CD8-positive, alpha-beta memory T cell (primary cell): Measurements from ENCODE around the gene VPREB3. TPM values are rescaled to one million over a fixed set of nuclear protein-coding genes. Genes with fewer than 3 reads are reported as not detected.
"Not testable (repeated sequence)": the region's sequence is repeated elsewhere in the genome, so short reads cannot be mapped to it uniquely, and the experiment has no call there.

Experiments used
- CTCF ChIA-PET: fragments of 350-600 bp; sonication (Branson Sonifier 250); formaldehyde crosslinking; loops from one replicate; lab custom pipeline; 2021; ENCODE audit warnings: antibody characterized with exemption; lab: Charles Lee
- POLR2A ChIA-PET: fragments of 350-600 bp; sonication (Branson Sonifier 250); formaldehyde crosslinking; loops from one replicate; lab custom pipeline; 2021; ENCODE audit warnings: antibody characterized with exemption; lab: Charles Lee
- DNase-seq, 5 donors: peaks; one replicate each; pipeline versions ENCODE4 v3.0.0 to v3.0.0-alpha.2; 2020 to 2022; ENCODE audit warnings: mixed read lengths in 1 of 5
- H3K27ac ChIP-seq: one replicate; pipeline ENCODE4 v1.7.0; 2013; ENCODE audit warnings: low read depth, mild to moderate bottlenecking, low read length, moderate library complexity
- H3K27me3 ChIP-seq: 2 replicates; pipeline ENCODE4 v1.7.0; 2013; ENCODE audit warnings: low read length, mild to moderate bottlenecking; ENCODE audit not compliant: insufficient read depth, poor library complexity, severe bottlenecking
- H3K36me3 ChIP-seq: 2 replicates; pipeline ENCODE4 v1.7.0; 2013; ENCODE audit warnings: mild to moderate bottlenecking, low read length, moderate library complexity; ENCODE audit not compliant: insufficient read depth
- H3K4me1 ChIP-seq: 2 replicates; pipeline ENCODE4 v1.7.0; 2013; ENCODE audit warnings: mild to moderate bottlenecking, low read length, moderate library complexity; ENCODE audit not compliant: insufficient read depth
- H3K4me3 ChIP-seq: 2 replicates; pipeline ENCODE4 v1.7.0; 2013; ENCODE audit warnings: mild to moderate bottlenecking, low read length
- H3K9me3 ChIP-seq: 2 replicates; pipeline ENCODE4 v1.7.0; 2013; ENCODE audit warnings: mild to moderate bottlenecking, low read length
- H3K27ac Mint-ChIP-seq, 8 donors: one replicate each; pipeline ENCODE4 v1.8.0; 2020 to 2021; ENCODE audit warnings: mixed read lengths in 8 of 8, mild to moderate bottlenecking in 6 of 8, inconsistent platforms in 3 of 8, moderate library complexity in 3 of 8
- H3K27me3 Mint-ChIP-seq, 2 donors: one replicate each; pipeline ENCODE4 v1.8.0; 2020 to 2021; ENCODE audit warnings: mixed read lengths in 2 of 2, mild to moderate bottlenecking in 1 of 2, moderate library complexity in 1 of 2
- H3K36me3 Mint-ChIP-seq, 3 donors: one replicate each; pipeline ENCODE4 v1.8.0; 2020 to 2021; ENCODE audit warnings: mixed read lengths in 3 of 3, inconsistent platforms in 1 of 3, mild to moderate bottlenecking in 1 of 3
- H3K4me1 Mint-ChIP-seq, 3 donors: one replicate each; pipeline ENCODE4 v1.8.0; 2020 to 2021; ENCODE audit warnings: mixed read lengths in 3 of 3, inconsistent platforms in 1 of 3, mild to moderate bottlenecking in 1 of 3
- H3K4me3 Mint-ChIP-seq, 7 donors: one replicate each; pipeline ENCODE4 v1.8.0; 2020 to 2021; ENCODE audit warnings: mixed read lengths in 7 of 7, mild to moderate bottlenecking in 6 of 7, moderate library complexity in 4 of 7, inconsistent platforms in 2 of 7
- H3K9me3 Mint-ChIP-seq, 5 donors: one replicate each; pipeline ENCODE4 v1.8.0; 2020 to 2022; ENCODE audit warnings: mixed read lengths in 5 of 5, mild to moderate bottlenecking in 3 of 5, moderate library complexity in 2 of 5, inconsistent platforms in 1 of 5
- polyA plus RNA-seq: library from polyadenylated mRNA; unstranded; fragments of 300-500 nt; fragmentation: Illumina TruSeq; gene quantifications from one replicate; pipeline ENCODE4 v1.2.3, GENCODE V29; 2021
- total RNA-seq, 2 experiments: library from RNA; stranded (reverse); gene quantifications; one replicate each; pipeline ENCODE4 v1.2.3, GENCODE V29; 2021

The VPREB3 gene
- total and polyA plus RNA-seq, 3 experiments from 2014 or later = not detected

GRCh38 chr22:23742505-23743264, 11.5 kb downstream of the VPREB3 start:
- ChIA-PET POLR2A (no interaction called here), CTCF (no interaction called here)
- no peak for DNase-seq
- Mint-ChIP-seq H3K36me3 (peaks cover 20 to 32% (median 20%) of the 10 kb centered on the region in 3 donors), H3K9me3 (peaks cover 2 to 10% (median 7%) of the 10 kb centered on the region in 5 donors), H3K27ac (peak overlapping the region in 1 of 8 donors; percentile 81), H3K4me1 (peaks cover 5 to 9% (median 7%) of the 10 kb centered on the region in 3 donors), H3K4me3 (no peak overlapping the region), H3K27me3 (no peaks in the 10 kb centered on the region)
- no peaks in the 10 kb centered on the region for H3K4me1 ChIP-seq
- no peak overlapping the region for H3K4me3 ChIP-seq
- no peaks in the 10 kb centered on the region for H3K9me3 ChIP-seq
- peaks cover 14% of the 10 kb centered on the region for H3K36me3 ChIP-seq
- no peak overlapping the region for H3K27ac ChIP-seq
- H3K27me3 ChIP-seq = no peaks in the 10 kb centered on the region

- Histone ChIP-seq H3K4me1 (no peaks in the 10 kb centered on the region), H3K27me3 (no peaks in the 10 kb centered on the region), H3K36me3 (peaks cover 1% of the 10 kb centered on the region), H3K27ac (no peak overlapping the region), H3K9me3 (no peaks in the 10 kb centered on the region), H3K4me3 (no peak overlapping the region)
- ChIA-PET CTCF (interaction anchor here (0.7 to 1.3 kb wide), 4 partner anchors 10 to 518 kb away, joined by 3 to 4 read pairs (median 3); no protein-coding TSS in a partner anchor), POLR2A (no interaction called here)
- no peaks in the 10 kb centered on the region for H3K4me1 Mint-ChIP-seq
- peaks cover 0 to 6% (median 0%) of the 10 kb centered on the region in 3 donors for H3K36me3 Mint-ChIP-seq
- peak overlapping the region in 1 of 8 donors; percentile 57 for H3K27ac Mint-ChIP-seq
- H3K9me3 Mint-ChIP-seq = no peaks in the 10 kb centered on the region
- no peak for DNase-seq
- H3K4me3 Mint-ChIP-seq = no peak overlapping the region
- no peaks in the 10 kb centered on the region for H3K27me3 Mint-ChIP-seq
Observed at GRCh38 chr22:23737696-23738095, 16.5 kb downstream of the VPREB3 start.

GRCh38 chr22:23728108-23728507, 26.1 kb downstream of the VPREB3 start:
- H3K9me3 ChIP-seq, H3K27me3 ChIP-seq, H3K9me3 Mint-ChIP-seq, H3K4me3 Mint-ChIP-seq, DNase-seq, H3K36me3 ChIP-seq, CTCF ChIA-PET, H3K36me3 Mint-ChIP-seq, H3K4me3 ChIP-seq, H3K4me1 Mint-ChIP-seq, POLR2A ChIA-PET, H3K27ac Mint-ChIP-seq, H3K27ac ChIP-seq, H3K4me1 ChIP-seq: not testable (repeated sequence)
- peaks cover 5 to 11% of the 10 kb centered on the region in 2 donors for H3K27me3 Mint-ChIP-seq

- no peaks in the 10 kb centered on the region for H3K36me3 Mint-ChIP-seq
Observed at GRCh38 chr22:23722724-23723123, 31.5 kb downstream of the VPREB3 start.

GRCh38 chr22:23722160-23722559, 32.1 kb downstream of the VPREB3 start:
- no peaks in the 10 kb centered on the region for H3K9me3 ChIP-seq
- no peak overlapping the region for H3K4me3 Mint-ChIP-seq

More at GRCh38 chr22:23722724-23723123, 31.5 kb downstream of the VPREB3 start:
- no peaks in the 10 kb centered on the region for H3K9me3 ChIP-seq
- CTCF ChIA-PET = no interaction called here
- no peaks in the 10 kb centered on the region for H3K27me3 ChIP-seq
- no peaks in the 10 kb centered on the region for H3K9me3 Mint-ChIP-seq
- DNase-seq = no peak
- H3K27ac ChIP-seq = no peak overlapping the region
- H3K27ac Mint-ChIP-seq = no peak overlapping the region
- no peak overlapping the region for H3K4me3 Mint-ChIP-seq
- H3K36me3 ChIP-seq = no peaks in the 10 kb centered on the region
- H3K4me1 ChIP-seq = no peaks in the 10 kb centered on the region
- POLR2A ChIA-PET = no interaction called here
- H3K4me3 ChIP-seq = no peak overlapping the region
- H3K27me3 Mint-ChIP-seq = peaks cover 6 to 14% of the 10 kb centered on the region in 2 donors
- peaks cover 0 to 3% (median 0%) of the 10 kb centered on the region in 3 donors for H3K4me1 Mint-ChIP-seq

GRCh38 chr22:23720855-23721254, 33.4 kb downstream of the VPREB3 start:
- H3K4me1 ChIP-seq = peaks cover 13% of the 10 kb centered on the region
- no peak overlapping the region for H3K4me3 ChIP-seq
- Mint-ChIP-seq H3K27me3 (peaks cover 6 to 7% of the 10 kb centered on the region in 2 donors), H3K4me3 (no peak overlapping the region), H3K9me3 (no peaks in the 10 kb centered on the region), H3K27ac (no peak overlapping the region), H3K4me1 (peaks cover 5 to 15% (median 11%) of the 10 kb centered on the region in 3 donors), H3K36me3 (no peaks in the 10 kb centered on the region)
- ChIA-PET POLR2A (no interaction called here), CTCF (interaction anchor here (1.3 kb wide), 1 partner anchor 25 kb away, joined by 3 read pairs; no protein-coding TSS in a partner anchor)
- H3K36me3 ChIP-seq = no peaks in the 10 kb centered on the region
- H3K27ac ChIP-seq = no peak overlapping the region
- DNase-seq = no peak
- H3K27me3 ChIP-seq = no peaks in the 10 kb centered on the region
- H3K9me3 ChIP-seq = no peaks in the 10 kb centered on the region

More at GRCh38 chr22:23722160-23722559, 32.1 kb downstream of the VPREB3 start:
- Mint-ChIP-seq H3K27ac (no peak overlapping the region), H3K9me3 (no peaks in the 10 kb centered on the region), H3K36me3 (no peaks in the 10 kb centered on the region), H3K27me3 (peaks cover 6 to 14% of the 10 kb centered on the region in 2 donors), H3K4me1 (peaks cover 2 to 7% (median 5%) of the 10 kb centered on the region in 3 donors)
- no peak for DNase-seq
- H3K4me3 ChIP-seq = no peak overlapping the region
- H3K36me3 ChIP-seq = no peaks in the 10 kb centered on the region
- peaks cover 4% of the 10 kb centered on the region for H3K4me1 ChIP-seq
- no peak overlapping the region for H3K27ac ChIP-seq
- POLR2A ChIA-PET = interaction anchor here (0.5 kb wide), 1 partner anchor 120 kb away, joined by 7 read pairs; no protein-coding TSS in a partner anchor
- CTCF ChIA-PET = no interaction called here
- H3K27me3 ChIP-seq = no peaks in the 10 kb centered on the region

- ChIA-PET CTCF (interaction anchor here (0.6 to 0.7 kb wide), 2 partner anchors 44 to 187 kb away, joined by 3 read pairs; partner anchors contain the start of gene C22orf15), POLR2A (interaction anchor here (0.6 kb wide), 2 partner anchors 193 to 288 kb away, joined by 3 to 4 read pairs; no protein-coding TSS in a partner anchor)
- peaks cover 0 to 13% (median 0%) of the 10 kb centered on the region in 3 donors for H3K36me3 Mint-ChIP-seq
- peak overlapping the region in 3 of 8 donors; percentile 27 to 70 (median 60) for H3K27ac Mint-ChIP-seq
- Histone ChIP-seq H3K27me3 (no peaks in the 10 kb centered on the region), H3K36me3 (no peaks in the 10 kb centered on the region), H3K9me3 (no peaks in the 10 kb centered on the region), H3K4me3 (no peak overlapping the region), H3K27ac (no peak overlapping the region), H3K4me1 (peaks cover 16% of the 10 kb centered on the region)
- H3K4me3 Mint-ChIP-seq = peak overlapping the region; percentile 26 to 80 (median 48)
- peaks cover 3 to 6% of the 10 kb centered on the region in 2 donors for H3K27me3 Mint-ChIP-seq
- no peaks in the 10 kb centered on the region for H3K9me3 Mint-ChIP-seq
- peaks cover 13 to 33% (median 22%) of the 10 kb centered on the region in 3 donors for H3K4me1 Mint-ChIP-seq
- no peak for DNase-seq
Observed at GRCh38 chr22:23718371-23719165, 35.7 kb downstream of the VPREB3 start.
